Stimulated activated CD4-positive, alpha-beta T cell treated with anti-CD3 and anti-CD28 coated beads, Interleukin-1b, Interleukin-23, amount 100 ng/mL, for 1 hour (primary cell): ENCODE measurements around the gene CD247.
A peak's percentile ranks its signal among the peaks of the same experiment; 100 is the strongest.

Experiments
- DNase-seq, 2 donors: peaks; one replicate each; pipeline ENCODE4 v3.0.0-alpha.2; 2020; ENCODE audit warnings: low read depth in 2 of 2

CD247 gene

GRCh38 chr1:167463875-167464575 is 54.3 kb downstream of the CD247 start:
- DNase-seq = no peak

GRCh38 chr1:167463080-167463479 is 55.2 kb downstream of the CD247 start:
- DNase-seq = no peak

- no peak for DNase-seq
Observed at GRCh38 chr1:167462341-167462740, 56.0 kb downstream of the CD247 start.

GRCh38 chr1:167460836-167461235 is 57.5 kb downstream of the CD247 start:
- DNase-seq = no peak

GRCh38 chr1:167457936-167458584 is 60.3 kb downstream of the CD247 start:
- no peak for DNase-seq

- DNase-seq = no peak
Observed at GRCh38 chr1:167456926-167457325, 61.4 kb downstream of the CD247 start.

- no peak for DNase-seq
Observed at GRCh38 chr1:167456524-167456923, 61.8 kb downstream of the CD247 start.

- peak in 1 of 2 donors; percentile 37 for DNase-seq
Observed at GRCh38 chr1:167455786-167456446, 62.4 kb downstream of the CD247 start.

GRCh38 chr1:167454894-167455785 is 63.2 kb downstream of the CD247 start:
- peak; percentile 33 to 52 for DNase-seq

- no peak for DNase-seq
Observed at GRCh38 chr1:167454304-167454893, 63.9 kb downstream of the CD247 start.

- no peak for DNase-seq
Observed at GRCh38 chr1:167453123-167453522, 65.2 kb downstream of the CD247 start.

- no peak for DNase-seq
Observed at GRCh38 chr1:167452483-167452882, 65.8 kb downstream of the CD247 start.

GRCh38 chr1:167450843-167451242 is 67.5 kb downstream of the CD247 start:
- DNase-seq = no peak

GRCh38 chr1:167447521-167448136 is 70.7 kb downstream of the CD247 start:
- DNase-seq = no peak

GRCh38 chr1:167446966-167447365 is 71.4 kb downstream of the CD247 start:
- DNase-seq = no peak

GRCh38 chr1:167443757-167444156 is 74.6 kb downstream of the CD247 start:
- DNase-seq = no peak

- DNase-seq = no peak
Observed at GRCh38 chr1:167442854-167443565, 75.3 kb downstream of the CD247 start.

GRCh38 chr1:167442142-167442848 is 76.0 kb downstream of the CD247 start:
- DNase-seq = peak; percentile 67 to 78

- DNase-seq = no peak
Observed at GRCh38 chr1:167441222-167441621, 77.1 kb downstream of the CD247 start.

- no peak for DNase-seq
Observed at GRCh38 chr1:167440776-167441175, 77.6 kb downstream of the CD247 start.
